T-helper 2 cell treated with Interferon-gamma antibody and Interleukin-4, amounts not matched to agents 5 μg/mL and 100 μg/mL, for 36 hours (primary cell): ENCODE results near the gene SLC49A3.
A peak's percentile ranks its signal among the peaks of the same experiment; 100 is the strongest.

Source experiments
- DNase-seq: peaks from one replicate; pipeline ENCODE4 v3.0.0; 2021; ENCODE audit warnings: low spot score
- H3K27ac Mint-ChIP-seq: one replicate; pipeline ENCODE4 v1.8.0; 2021; ENCODE audit warnings: mild to moderate bottlenecking, mixed read lengths
- H3K27me3 Mint-ChIP-seq: one replicate; pipeline ENCODE4 v1.8.0; 2021; ENCODE audit warnings: low read depth, mixed read lengths
- H3K36me3 Mint-ChIP-seq: one replicate; pipeline ENCODE4 v1.8.0; 2021; ENCODE audit warnings: low read depth, mixed read lengths
- H3K4me1 Mint-ChIP-seq: one replicate; pipeline ENCODE4 v1.8.0; 2021; ENCODE audit warnings: low read depth, mixed read lengths
- H3K4me3 Mint-ChIP-seq: one replicate; pipeline ENCODE4 v1.8.0; 2022; ENCODE audit warnings: mild to moderate bottlenecking, moderate library complexity, mixed read lengths
- H3K9me3 Mint-ChIP-seq: one replicate; pipeline ENCODE4 v1.8.0; 2021; ENCODE audit warnings: mixed read lengths

Gene SLC49A3

DNA sequence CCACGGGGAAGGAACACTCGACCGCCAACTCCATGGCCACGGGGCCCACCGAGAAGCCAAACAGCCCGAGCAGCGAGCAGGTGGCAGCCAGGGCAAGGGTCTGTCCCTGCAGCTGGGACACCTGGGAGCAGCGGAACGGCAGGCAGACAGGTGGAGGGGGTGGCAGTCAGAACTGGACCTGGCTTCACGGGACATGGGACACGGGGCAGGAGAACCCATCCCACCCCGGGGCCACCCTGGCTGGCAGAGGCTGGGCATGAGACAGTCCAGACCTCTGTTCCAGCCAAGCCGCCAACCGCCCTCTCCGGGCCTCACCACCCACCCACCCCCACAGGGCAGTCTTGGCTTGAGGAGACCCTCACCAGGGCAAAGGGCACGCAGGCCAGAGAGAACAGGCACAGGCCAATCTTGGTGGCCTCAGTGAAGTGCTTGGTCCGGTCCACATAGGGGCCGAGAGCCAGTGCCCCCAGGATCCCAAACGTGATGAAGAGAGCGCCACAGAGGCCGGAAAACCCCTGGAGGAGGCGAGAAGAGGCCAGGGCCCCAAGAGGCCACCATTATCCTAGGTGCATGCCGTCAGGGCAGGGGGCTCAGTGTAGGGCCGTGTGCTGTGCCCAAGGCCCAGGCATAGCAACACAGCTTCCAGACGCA lies 5.6 kb downstream of the SLC49A3 start:
- peaks cover 5% of the 10 kb centered on the region for H3K27me3 Mint-ChIP-seq
- H3K4me1 Mint-ChIP-seq: no peaks in the 10 kb centered on the region
- no peak overlapping the region for H3K4me3 Mint-ChIP-seq
- no peaks in the 10 kb centered on the region for H3K9me3 Mint-ChIP-seq
- DNase-seq: no peak
- H3K27ac Mint-ChIP-seq: no peak overlapping the region
- H3K36me3 Mint-ChIP-seq: no peaks in the 10 kb centered on the region

GRCh38 chr4:682490-683172 lies 6.3 kb downstream of the SLC49A3 start:
- no peak for DNase-seq
- Mint-ChIP-seq H3K4me1 (no peaks in the 10 kb centered on the region), H3K27ac (no peak overlapping the region), H3K4me3 (no peak overlapping the region), H3K27me3 (peaks cover under 1% of the 10 kb centered on the region), H3K36me3 (no peaks in the 10 kb centered on the region), H3K9me3 (no peaks in the 10 kb centered on the region)

GRCh38 chr4:681736-682451 lies 7.1 kb downstream of the SLC49A3 start:
- DNase-seq: no peak
- no peaks in the 10 kb centered on the region for H3K27me3 Mint-ChIP-seq
- H3K4me3 Mint-ChIP-seq: no peak overlapping the region
- no peaks in the 10 kb centered on the region for H3K4me1 Mint-ChIP-seq
- no peaks in the 10 kb centered on the region for H3K9me3 Mint-ChIP-seq
- H3K27ac Mint-ChIP-seq: no peak overlapping the region
- no peaks in the 10 kb centered on the region for H3K36me3 Mint-ChIP-seq

DNA sequence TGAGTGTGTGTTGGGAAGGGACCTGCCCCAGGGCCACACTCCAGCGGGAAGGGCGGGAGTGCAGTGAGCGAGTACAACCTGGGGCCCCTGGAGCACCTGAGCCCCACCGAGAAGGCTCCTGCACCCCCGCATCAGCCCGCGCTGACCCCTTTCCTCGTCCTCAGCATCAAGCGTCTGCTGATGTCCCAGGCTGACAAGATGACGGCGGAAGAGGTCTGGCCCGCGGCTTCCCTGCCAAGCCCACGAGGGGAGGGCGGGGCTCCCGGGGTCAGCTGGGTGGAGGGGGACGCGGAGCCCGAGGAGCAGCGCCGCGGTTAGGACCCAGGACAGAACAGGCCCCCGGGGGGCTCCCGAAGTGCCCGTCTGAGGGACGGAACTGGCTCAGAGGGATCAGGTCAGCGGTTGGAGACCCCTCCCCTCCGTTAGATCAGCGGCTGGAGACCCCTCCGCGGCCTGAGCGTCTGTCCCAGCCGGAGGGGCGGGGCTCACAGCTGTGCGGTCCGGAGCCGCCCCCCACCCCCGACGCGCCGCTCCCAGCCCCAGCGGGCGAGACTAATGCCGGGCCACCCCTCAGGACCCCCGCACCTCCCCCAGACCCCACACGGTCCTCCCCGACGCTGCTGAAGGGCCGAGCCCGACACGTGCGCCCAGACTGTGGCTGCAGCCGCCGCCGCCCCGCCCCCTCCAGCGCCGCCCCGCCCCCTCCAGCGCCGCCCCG lies 7.9 kb downstream of the SLC49A3 start:
- Mint-ChIP-seq H3K36me3 (no peaks in the 10 kb centered on the region), H3K4me3 (peak overlapping the region; percentile 55), H3K27ac (no peak overlapping the region), H3K27me3 (no peaks in the 10 kb centered on the region), H3K4me1 (no peaks in the 10 kb centered on the region), H3K9me3 (no peaks in the 10 kb centered on the region)
- DNase-seq: peak; percentile 46

GRCh38 chr4:680551-680927 lies 8.4 kb downstream of the SLC49A3 start:
- no peaks in the 10 kb centered on the region for H3K27me3 Mint-ChIP-seq
- H3K4me3 Mint-ChIP-seq: peak overlapping the region; percentile 55
- no peaks in the 10 kb centered on the region for H3K9me3 Mint-ChIP-seq
- no peaks in the 10 kb centered on the region for H3K36me3 Mint-ChIP-seq
- no peak for DNase-seq
- no peaks in the 10 kb centered on the region for H3K4me1 Mint-ChIP-seq
- no peak overlapping the region for H3K27ac Mint-ChIP-seq

- Mint-ChIP-seq H3K4me1 (peaks cover 3% of the 10 kb centered on the region), H3K27me3 (no peaks in the 10 kb centered on the region), H3K27ac (no peak overlapping the region), H3K9me3 (no peaks in the 10 kb centered on the region), H3K36me3 (no peaks in the 10 kb centered on the region), H3K4me3 (peak overlapping the region; percentile 7)
- DNase-seq: no peak
These were observed 8.9 kb downstream of the SLC49A3 start for GRCh38 chr4:680091-680490.

DNA sequence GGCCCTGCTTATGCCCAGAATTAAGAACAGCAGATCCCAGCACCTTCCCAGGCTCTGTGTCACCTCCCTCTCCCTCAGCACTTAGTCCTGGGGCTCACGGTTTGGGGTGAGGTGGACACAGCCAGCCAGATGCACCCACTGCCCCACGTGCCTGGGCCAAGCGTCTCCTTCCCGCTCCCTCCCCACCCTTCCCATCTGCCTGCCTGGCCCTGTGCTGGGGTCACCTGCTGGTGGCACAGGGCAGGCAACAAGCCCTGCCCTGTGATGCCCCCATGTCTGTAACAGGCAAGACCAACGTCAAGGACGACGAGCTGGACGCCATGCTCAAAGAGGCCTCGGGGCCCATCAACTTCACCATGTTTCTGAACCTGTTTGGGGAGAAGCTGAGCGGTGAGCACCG lies 9.3 kb downstream of the SLC49A3 start:
- DNase-seq: no peak

DNA sequence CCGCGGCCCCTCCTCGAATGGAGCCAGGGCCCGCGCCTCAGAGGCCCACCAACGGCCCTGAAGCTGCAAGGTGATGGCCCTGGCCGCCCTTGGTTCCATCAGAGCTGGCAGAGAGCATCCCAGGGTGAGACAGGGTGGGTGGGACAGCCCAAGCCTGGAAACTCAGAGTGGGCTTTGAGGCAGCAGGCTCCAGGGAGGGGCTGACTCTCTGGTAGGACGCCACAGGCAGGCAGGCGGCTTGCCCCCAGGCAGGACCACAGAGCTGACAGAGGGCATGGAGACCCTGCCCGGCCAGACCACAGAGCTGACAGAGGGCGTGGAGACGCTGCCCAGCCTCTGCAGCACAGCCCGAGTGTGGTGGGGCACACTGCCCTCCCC lies 9.9 kb downstream of the SLC49A3 start:
- no peak for DNase-seq
- no peaks in the 10 kb centered on the region for H3K9me3 Mint-ChIP-seq
- no peak overlapping the region for H3K27ac Mint-ChIP-seq
- no peaks in the 10 kb centered on the region for H3K36me3 Mint-ChIP-seq
- no peak overlapping the region for H3K4me3 Mint-ChIP-seq
- no peaks in the 10 kb centered on the region for H3K27me3 Mint-ChIP-seq
- H3K4me1 Mint-ChIP-seq: peaks cover 3% of the 10 kb centered on the region

More for the DNA sequence above, 9.3 kb downstream of the SLC49A3 start:
- Mint-ChIP-seq H3K4me1 (peaks cover 3% of the 10 kb centered on the region), H3K27me3 (no peaks in the 10 kb centered on the region), H3K9me3 (no peaks in the 10 kb centered on the region), H3K4me3 (no peak overlapping the region), H3K36me3 (no peaks in the 10 kb centered on the region), H3K27ac (no peak overlapping the region)

DNA sequence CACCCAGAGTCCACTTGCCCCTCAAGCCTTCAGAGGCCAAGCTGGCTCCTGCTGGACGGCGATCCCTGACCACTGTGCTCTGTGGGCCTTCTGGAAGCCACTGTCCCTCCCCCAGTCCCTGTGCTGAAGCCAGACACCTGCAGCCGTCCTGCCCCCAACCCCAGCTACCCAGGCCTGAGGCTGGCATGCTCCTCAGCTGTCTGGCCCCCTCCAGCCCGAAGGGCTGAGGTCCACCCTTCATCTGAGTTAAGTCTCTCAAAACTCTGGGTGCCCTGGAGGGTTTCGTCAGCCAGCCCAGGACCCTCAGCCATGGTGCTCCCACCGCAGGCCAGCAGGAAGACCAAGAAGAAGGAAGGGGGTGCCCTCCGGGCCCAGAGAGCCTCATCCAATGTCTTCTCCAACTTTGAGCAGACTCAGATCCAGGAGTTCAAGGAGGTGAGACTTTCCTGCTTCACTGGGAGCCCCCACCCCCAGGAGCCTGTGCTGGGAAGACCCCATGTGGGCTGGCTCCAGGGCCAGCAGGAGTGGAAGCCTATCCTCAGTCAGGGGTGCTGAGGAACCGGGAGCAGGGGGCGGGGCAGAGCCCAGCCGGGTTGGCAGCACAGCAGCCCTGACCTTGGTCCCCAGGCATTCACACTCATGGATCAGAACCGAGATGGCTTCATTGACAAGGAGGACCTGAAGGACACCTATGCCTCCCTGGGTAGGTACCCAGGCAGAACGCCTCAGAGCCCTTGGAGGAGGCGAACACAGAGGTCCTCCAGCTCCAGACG lies 10.4 kb downstream of the SLC49A3 start:
- no peak for DNase-seq
- H3K4me1 Mint-ChIP-seq: peaks cover 3% of the 10 kb centered on the region
- no peak overlapping the region for H3K4me3 Mint-ChIP-seq
- H3K27me3 Mint-ChIP-seq: no peaks in the 10 kb centered on the region
- no peak overlapping the region for H3K27ac Mint-ChIP-seq
- no peaks in the 10 kb centered on the region for H3K9me3 Mint-ChIP-seq
- H3K36me3 Mint-ChIP-seq: no peaks in the 10 kb centered on the region

DNA sequence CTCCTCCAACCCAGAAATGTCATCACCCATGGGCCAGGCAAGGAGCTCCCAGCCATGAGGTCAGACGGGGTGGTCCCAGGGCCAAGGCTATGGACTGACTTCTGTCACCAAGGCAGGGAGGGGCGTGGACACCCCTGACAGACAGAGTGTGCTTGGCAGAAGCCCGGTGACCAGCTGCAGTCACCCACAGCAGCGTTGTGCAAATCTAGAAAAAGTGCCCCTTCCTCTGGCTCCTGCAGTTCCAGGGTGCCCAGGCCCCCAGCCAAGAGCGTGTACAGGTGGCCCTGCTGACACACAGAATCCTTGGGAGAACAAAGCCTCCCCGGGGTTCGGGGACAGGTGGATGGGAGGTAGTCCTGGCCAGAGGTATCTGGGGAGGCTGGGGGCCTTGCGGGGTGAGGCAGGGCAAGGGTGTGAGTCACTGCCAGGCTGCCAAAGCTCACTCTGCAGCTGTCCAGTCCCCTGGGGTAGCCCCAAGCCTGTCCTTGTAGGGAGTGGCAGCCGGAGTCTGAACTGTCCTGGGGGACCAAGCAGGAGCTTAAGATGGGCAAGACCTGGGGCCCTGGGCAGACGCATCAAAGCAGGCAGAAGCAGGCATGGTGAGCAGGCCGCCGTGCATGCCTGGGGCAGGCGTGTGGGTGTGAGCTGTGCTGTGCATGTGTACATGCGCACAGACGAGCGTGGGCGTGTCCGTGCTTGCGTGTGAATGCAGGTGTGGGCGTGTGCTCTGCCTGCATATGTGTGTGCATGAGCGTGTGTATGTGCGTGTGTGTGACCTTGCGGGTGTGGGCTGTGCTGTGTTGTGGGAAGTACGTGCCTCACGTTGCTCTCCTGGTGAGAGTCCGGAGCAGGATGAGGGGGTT lies 11.3 kb downstream of the SLC49A3 start:
- Mint-ChIP-seq H3K27ac (no peak overlapping the region), H3K36me3 (peaks cover 5% of the 10 kb centered on the region), H3K9me3 (no peaks in the 10 kb centered on the region), H3K27me3 (no peaks in the 10 kb centered on the region), H3K4me1 (peaks cover 10% of the 10 kb centered on the region), H3K4me3 (no peak overlapping the region)
- no peak for DNase-seq

GRCh38 chr4:676871-677235 lies 12.1 kb downstream of the SLC49A3 start:
- Mint-ChIP-seq H3K36me3 (peaks cover 11% of the 10 kb centered on the region), H3K4me3 (no peak overlapping the region), H3K27me3 (no peaks in the 10 kb centered on the region), H3K9me3 (no peaks in the 10 kb centered on the region), H3K4me1 (peaks cover 10% of the 10 kb centered on the region), H3K27ac (no peak overlapping the region)
- no peak for DNase-seq

GRCh38 chr4:675980-676870 lies 12.7 kb downstream of the SLC49A3 start:
- Mint-ChIP-seq H3K27ac (no peak overlapping the region), H3K4me1 (peaks cover 10% of the 10 kb centered on the region), H3K27me3 (no peaks in the 10 kb centered on the region), H3K9me3 (no peaks in the 10 kb centered on the region), H3K36me3 (peaks cover 15% of the 10 kb centered on the region), H3K4me3 (peak overlapping the region; percentile 32)
- DNase-seq: no peak
